ENCODE results near the gene URAD. TPM values are rescaled to one million over a fixed set of nuclear protein-coding genes. Genes with fewer than 3 reads are reported as not detected.

Gene URAD
- total RNA-seq, 1 donor from 2014 or later, result not detected

GRCh38 chr13:28026508-28026907 is 38.0 kb upstream of the URAD start:
- H3K9me3 Mint-ChIP-seq (ENCODE audit: unreplicated experiment), result no peaks in the 10 kb centered on the region
- FAIRE-seq (no peak), DNase-seq (ENCODE audit: low read depth) (no peak)
- H3K4me3 ChIP-seq (ENCODE audit: insufficient read depth, low read depth, low read length), result no peak overlapping the region
- no peak overlapping the region for H3K27ac Mint-ChIP-seq (ENCODE audit: unreplicated experiment)
- H3K27me3 Mint-ChIP-seq (ENCODE audit: low read depth, unreplicated experiment), result peaks cover 11% of the 10 kb centered on the region
- no peaks in the 10 kb centered on the region for H3K79me2 ChIP-seq (ENCODE audit: insufficient read depth, low read length)
- H3K4me3 Mint-ChIP-seq (ENCODE audit: unreplicated experiment), result no peak overlapping the region
- H2AFZ ChIP-seq (ENCODE audit: low read depth, low read length), result no peak overlapping the region
- no peaks in the 10 kb centered on the region for H4K20me1 ChIP-seq (ENCODE audit: insufficient read depth, low read length)
- H3K4me1 ChIP-seq (ENCODE audit: insufficient read depth, low read length), result peaks cover 11% of the 10 kb centered on the region
- no peak overlapping the region for H3K4me2 ChIP-seq (ENCODE audit: low read length)
- no peaks in the 10 kb centered on the region for H3K36me3 ChIP-seq (ENCODE audit: insufficient read depth, low read length)
- H3K27me3 ChIP-seq (ENCODE audit: insufficient read depth, low read length), result no peaks in the 10 kb centered on the region
- H3K4me1 Mint-ChIP-seq (ENCODE audit: low read depth, unreplicated experiment), result peaks cover 12% of the 10 kb centered on the region
- no peak overlapping the region for H3K27ac ChIP-seq (ENCODE audit: low read depth, low read length)
- H3K9ac ChIP-seq (ENCODE audit: low read length), result no peak overlapping the region
- no peaks in the 10 kb centered on the region for H3K36me3 Mint-ChIP-seq (ENCODE audit: low read depth, unreplicated experiment)
- TF ChIP-seq CTCF (IDR thresholded peaks at IDR 0.05; ENCODE audit: insufficient read depth, low read depth, low read length), result no peak
- no peak for TF ChIP-seq EZH2 (IDR thresholded peaks at IDR 0.05; ENCODE audit: insufficient read depth, low read length)
- no peaks in the 10 kb centered on the region for H3K9me3 ChIP-seq (ENCODE audit: insufficient read depth, low read depth, low read length)

GRCh38 chr13:28022848-28023518 is 34.5 kb upstream of the URAD start:
- no peak for TF ChIP-seq EZH2 (IDR thresholded peaks at IDR 0.05; ENCODE audit: insufficient read depth, low read length)
- no peak for TF ChIP-seq CTCF (IDR thresholded peaks at IDR 0.05; ENCODE audit: insufficient read depth, low read depth, low read length)
- H4K20me1 ChIP-seq (ENCODE audit: insufficient read depth, low read length), result no peaks in the 10 kb centered on the region
- Mint-ChIP-seq H3K9me3 (ENCODE audit: unreplicated experiment) (no peaks in the 10 kb centered on the region), H3K4me3 (ENCODE audit: unreplicated experiment) (no peak overlapping the region), H3K4me1 (ENCODE audit: low read depth, unreplicated experiment) (peaks cover 12% of the 10 kb centered on the region), H3K27ac (ENCODE audit: unreplicated experiment) (peak overlapping the region; percentile 87), H3K36me3 (ENCODE audit: low read depth, unreplicated experiment) (no peaks in the 10 kb centered on the region), H3K27me3 (ENCODE audit: low read depth, unreplicated experiment) (peaks cover 4% of the 10 kb centered on the region)
- H2AFZ ChIP-seq (ENCODE audit: low read depth, low read length), result peak overlapping the region; percentile 36
- peak; percentile 1 for DNase-seq (ENCODE audit: low read depth)
- H3K9me3 ChIP-seq (ENCODE audit: insufficient read depth, low read depth, low read length), result no peaks in the 10 kb centered on the region
- H3K9ac ChIP-seq (ENCODE audit: low read length), result no peak overlapping the region
- FAIRE-seq, result no peak
- H3K79me2 ChIP-seq (ENCODE audit: insufficient read depth, low read length), result no peaks in the 10 kb centered on the region
- H3K4me1 ChIP-seq (ENCODE audit: insufficient read depth, low read length), result peaks cover 11% of the 10 kb centered on the region
- no peak overlapping the region for H3K4me3 ChIP-seq (ENCODE audit: insufficient read depth, low read depth, low read length)
- no peaks in the 10 kb centered on the region for H3K36me3 ChIP-seq (ENCODE audit: insufficient read depth, low read length)
- no peaks in the 10 kb centered on the region for H3K27me3 ChIP-seq (ENCODE audit: insufficient read depth, low read length)
- no peak overlapping the region for H3K27ac ChIP-seq (ENCODE audit: low read depth, low read length)
- H3K4me2 ChIP-seq (ENCODE audit: low read length), result peak overlapping the region; percentile 13

GRCh38 chr13:28014301-28014700 is 25.8 kb upstream of the URAD start:
- no peak overlapping the region for H3K27ac Mint-ChIP-seq (ENCODE audit: unreplicated experiment)
- Histone ChIP-seq H3K36me3 (ENCODE audit: insufficient read depth, low read length) (no peaks in the 10 kb centered on the region), H3K27ac (ENCODE audit: low read depth, low read length) (no peak overlapping the region), H3K9me3 (ENCODE audit: insufficient read depth, low read depth, low read length) (no peaks in the 10 kb centered on the region), H4K20me1 (ENCODE audit: insufficient read depth, low read length) (no peaks in the 10 kb centered on the region), H3K4me1 (ENCODE audit: insufficient read depth, low read length) (no peaks in the 10 kb centered on the region), H3K4me2 (ENCODE audit: low read length) (no peak overlapping the region), H3K79me2 (ENCODE audit: insufficient read depth, low read length) (no peaks in the 10 kb centered on the region), H3K9ac (ENCODE audit: low read length) (no peak overlapping the region), H3K27me3 (ENCODE audit: insufficient read depth, low read length) (no peaks in the 10 kb centered on the region), H2AFZ (ENCODE audit: low read depth, low read length) (no peak overlapping the region), H3K4me3 (ENCODE audit: insufficient read depth, low read depth, low read length) (no peak overlapping the region)
- FAIRE-seq (no peak), DNase-seq (ENCODE audit: low read depth) (no peak)
- H3K4me3 Mint-ChIP-seq (ENCODE audit: unreplicated experiment), result no peak overlapping the region
- TF ChIP-seq EZH2 (IDR thresholded peaks at IDR 0.05; ENCODE audit: insufficient read depth, low read length), result no peak
- H3K4me1 Mint-ChIP-seq (ENCODE audit: low read depth, unreplicated experiment), result peaks cover 3% of the 10 kb centered on the region
- peaks cover 4% of the 10 kb centered on the region for H3K27me3 Mint-ChIP-seq (ENCODE audit: low read depth, unreplicated experiment)
- no peaks in the 10 kb centered on the region for H3K36me3 Mint-ChIP-seq (ENCODE audit: low read depth, unreplicated experiment)
- H3K9me3 Mint-ChIP-seq (ENCODE audit: unreplicated experiment), result no peaks in the 10 kb centered on the region
